Lower leg skin (tissue), 4 donors: Measurements from ENCODE around the gene ABCC1. TPM values are rescaled to one million over a fixed set of nuclear protein-coding genes. Genes with fewer than 3 reads are reported as not detected.

ENCODE experiments used
- DNase-seq, 2 donors: peaks; one replicate each; pipeline ENCODE4 v3.0.0-alpha.2; 2019; ENCODE audit warnings: low spot score in 2 of 2
- H3K4me3 ChIP-seq: fragments of 200-600 bp; sonication (generic); 2 replicates; pipeline ENCODE4 v1.5.1; 2017; ENCODE audit warnings: mild to moderate bottlenecking, low read depth; ENCODE audit not compliant: poor library complexity, severe bottlenecking
- CTCF ChIP-seq, 3 donors: fragments of 450-650 bp; IDR thresholded peaks; one replicate each; pipeline ENCODE4 v1.5.1; 2016; ENCODE audit warnings: antibody characterized with exemption in 3 of 3, mild to moderate bottlenecking in 3 of 3, moderate library complexity in 2 of 3
- POLR2A ChIP-seq, 2 donors: fragments of 450-650 bp; IDR thresholded peaks; one replicate each; pipeline ENCODE4 v1.6.1; 2016 to 2017; ENCODE audit warnings: antibody characterized with exemption in 2 of 2, mild to moderate bottlenecking in 1 of 2, moderate library complexity in 1 of 2
- WGBS, 2 donors: methylation state at CpG; one replicate each; pipeline ENCODE4 v1.1.5; 2018; 5-methylcytosine and 5-hydroxymethylcytosine counted together
- intact Hi-C: fragments of 100-400 bp; cut with DNase I; formaldehyde crosslinking; loops from one replicate; pipeline ENCODE4 v1.15.0; 2023; ENCODE audit warnings: low total_unique reads
- total RNA-seq, 4 donors: library from RNA; depleted of rRNA; stranded (reverse); fragments of >200 nt; gene quantifications; one replicate each; pipeline ENCODE4 v1.1.0, GENCODE V29; 2016

The ABCC1 gene
- total RNA-seq, 4 donors from 2014 or later: 16.4 to 25.3 (median 21.8) TPM

- intact Hi-C loops: no loop called here
- TF ChIP-seq CTCF (IDR thresholded peaks at IDR 0.05) (no peak), POLR2A (IDR thresholded peaks at IDR 0.05) (no peak)
- no peak for DNase-seq
- 85 to 87% methylated on average over 11 of the region's 11 CpGs for WGBS, 2 donors
- no peak overlapping the region for H3K4me3 ChIP-seq
Measured at GRCh38 chr16:16093628-16094332, 144.4 kb downstream of the ABCC1 start.

- no peak for TF ChIP-seq CTCF (IDR thresholded peaks at IDR 0.05)
- TF ChIP-seq POLR2A (IDR thresholded peaks at IDR 0.05): no peak
- no peak for DNase-seq
- no peak overlapping the region for H3K4me3 ChIP-seq
- 78 to 80% methylated on average over 8 of the region's 8 CpGs for WGBS, 2 donors
- intact Hi-C loops: no loop called here
Measured at GRCh38 chr16:16095646-16096045, 146.2 kb downstream of the ABCC1 start.

- no peak for DNase-seq
- no peak overlapping the region for H3K4me3 ChIP-seq
- no peak for TF ChIP-seq POLR2A (IDR thresholded peaks at IDR 0.05)
- TF ChIP-seq CTCF (IDR thresholded peaks at IDR 0.05): no peak
- intact Hi-C loops: no loop called here
- 74 to 75% methylated on average over 14 of the region's 14 CpGs for WGBS, 2 donors
Measured at GRCh38 chr16:16096121-16096857, 146.9 kb downstream of the ABCC1 start.

- TF ChIP-seq POLR2A (IDR thresholded peaks at IDR 0.05): no peak
- no peak for TF ChIP-seq CTCF (IDR thresholded peaks at IDR 0.05)
- no peak overlapping the region for H3K4me3 ChIP-seq
- intact Hi-C loops: no loop called here
- WGBS, 2 donors: 88% methylated on average over 3 of the region's 3 CpGs
- no peak for DNase-seq
Measured at GRCh38 chr16:16096858-16097213, 147.4 kb downstream of the ABCC1 start.

GRCh38 chr16:16099320-16099719 is 149.9 kb downstream of the ABCC1 start:
- WGBS, 2 donors: 94 to 98% methylated on average over 4 of the region's 4 CpGs
- no peak for TF ChIP-seq POLR2A (IDR thresholded peaks at IDR 0.05)
- intact Hi-C loops: no loop called here
- no peak overlapping the region for H3K4me3 ChIP-seq
- no peak for DNase-seq

GRCh38 chr16:16100631-16101030 is 151.2 kb downstream of the ABCC1 start:
- intact Hi-C loops: no loop called here
- WGBS, 2 donors: 76% methylated on average over 8 of the region's 8 CpGs
- TF ChIP-seq POLR2A (IDR thresholded peaks at IDR 0.05): no peak
- DNase-seq: no peak
- H3K4me3 ChIP-seq: no peak overlapping the region
